Adrenal gland (tissue), 12 donors: ENCODE measurements around the gene SPAG16. TPM values are rescaled to one million over a fixed set of nuclear protein-coding genes. Genes with fewer than 3 reads are reported as not detected.

ENCODE experiments used
- DNase-seq, 7 donors: peaks; one replicate each; pipeline ENCODE4 v3.0.0-alpha.2; 2019 to 2020
- H3K27ac ChIP-seq, 5 donors: fragments of 200-600 bp; sonication (generic) in 4 of 5; 1 replicate in 3 of 5; 2 replicates in 2 of 5; pipeline versions ENCODE4 v1.5.1 to v1.8.0; 2016 to 2020; ENCODE audit warnings: mild to moderate bottlenecking in 1 of 5
- H3K27me3 ChIP-seq: fragments of 200-600 bp; 2 replicates; pipeline ENCODE4 v1.8.0; 2021
- H3K36me3 ChIP-seq, 2 donors: fragments of 200-600 bp; replicated peaks in 1 of 2; 1 replicate in 1 of 2; 2 replicates in 1 of 2; pipeline versions ENCODE4 v1.5.1 to v1.8.0; 2018 to 2022
- H3K4me1 ChIP-seq, 2 donors: fragments of 200-600 bp; replicated peaks in 1 of 2; 1 replicate in 1 of 2; 2 replicates in 1 of 2; pipeline versions ENCODE4 v1.5.1 to v1.8.0; 2018 to 2021
- H3K4me3 ChIP-seq, 4 donors: fragments of 200-600 bp; sonication (generic) in 3 of 4; one replicate each; pipeline ENCODE4 v1.5.1; 2016 to 2018
- H3K9me3 ChIP-seq, 3 donors: fragments of 200-600 bp; sonication (generic) in 1 of 3; replicated peaks in 1 of 3; 1 replicate in 2 of 3; 2 replicates in 1 of 3; pipeline versions ENCODE4 v1.5.1 to v1.8.0; 2016 to 2021
- POLR2A ChIP-seq, 2 donors: fragments of 450-650 bp; IDR thresholded peaks; one replicate each; pipeline ENCODE4 v1.6.1; 2017; ENCODE audit warnings: antibody characterized with exemption in 2 of 2, mild to moderate bottlenecking in 2 of 2, moderate library complexity in 1 of 2
- WGBS, 4 donors: extraction: QIAGEN DNeasy Blood & Tissue Kit in 2 of 4; methylation state at CpG; one replicate each; pipeline versions ENCODE4 v1.1.5 to v1.1.7; 2013 to 2017; 5-methylcytosine and 5-hydroxymethylcytosine counted together
- intact Hi-C, 2 donors: fragments of 100-400 bp; cut with DNase I; formaldehyde crosslinking; loops; one replicate each; pipeline versions ENCODE4 v1.14.1 to v1.15.0; 2022 to 2023
- polyA plus RNA-seq, 3 donors: library from polyadenylated mRNA; stranded (reverse); fragments of 200-250 nt in 2 of 3; fragments of 350-450 nt in 1 of 3; fragmentation: Illumina TruSeq in 1 of 3; extraction: RNeasy Lipid Tissue Mini Kit (QIAGEN cat#74804) in 1 of 3; gene quantifications; one replicate each; pipeline ENCODE4 v1.2.3, GENCODE V29; 2013 to 2014
- total RNA-seq, 9 donors: library from RNA; depleted of rRNA in 4 of 9; stranded (reverse); fragments of >200 nt in 4 of 9; fragments of 120-200 nt in 1 of 9; fragmentation: NEBNext Ultra II Directional in 1 of 9; extraction: Animal tissue kit (Norgen Biotek cat#: 25700) in 1 of 9; gene quantifications; one replicate each; pipeline versions ENCODE4 v1.1.0 to v1.2.4, GENCODE V29; 2013 to 2023
- TF ChIP-seq, protein P1 (sequence below), 6 experiments: fragments of 450-650 bp in 4 of 6; fragments of 200-600 bp in 2 of 6; sonication (generic) in 1 of 6; IDR thresholded peaks; 1 replicate in 5 of 6; 2 replicates in 1 of 6; pipeline versions ENCODE4 v1.5.1 to v1.8.0; 2016 to 2021; ENCODE audit warnings: antibody characterized with exemption in 6 of 6, mild to moderate bottlenecking in 2 of 6, moderate library complexity in 1 of 6
- donor health status: healthy with polysubstance abuse.
- donor health status: Bipolar disorder and iron deficiency.
- donor health status: DM: yes; HTN: yes; CAD: no.
- donor health status: DM: no; HTN: no; CAD: no.
- donor health status: DM: no; HTN: no; CAD: no.
- donor health status: DM: yes; HTN: yes; CAD: no.

Gene SPAG16
- total and polyA plus RNA-seq, 12 donors = 12.4 to 45.3 (median 21.8) TPM

DNA sequence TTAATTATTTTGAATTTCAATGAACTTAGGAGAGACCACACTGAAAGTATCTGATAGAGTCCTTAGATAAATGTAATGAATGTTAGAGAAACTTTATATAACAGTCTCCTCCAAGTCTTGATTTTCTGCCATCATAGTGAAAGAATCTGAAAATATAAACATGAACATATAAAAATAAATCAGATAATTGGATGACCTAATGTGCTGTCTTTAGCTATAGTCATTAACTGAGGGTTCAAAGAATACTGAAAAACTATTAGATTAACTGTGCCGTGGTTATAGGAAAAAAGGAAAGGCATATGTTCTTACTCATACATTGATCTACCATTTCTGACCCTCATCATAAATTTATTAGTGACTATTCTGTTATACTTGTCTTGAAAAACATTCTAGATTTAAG, 47.0 kb upstream of the SPAG16 start:
- H3K27ac ChIP-seq = no peak overlapping the region
- WGBS, 4 donors = 69 to 74% (median 70%) methylated on average over 1 of the region's 1 CpG
- no peaks in the 10 kb centered on the region for H3K9me3 ChIP-seq
- no peaks in the 10 kb centered on the region for H3K36me3 ChIP-seq
- no peak for TF ChIP-seq POLR2A (IDR thresholded peaks at IDR 0.05)
- TF ChIP-seq, protein P1, sequence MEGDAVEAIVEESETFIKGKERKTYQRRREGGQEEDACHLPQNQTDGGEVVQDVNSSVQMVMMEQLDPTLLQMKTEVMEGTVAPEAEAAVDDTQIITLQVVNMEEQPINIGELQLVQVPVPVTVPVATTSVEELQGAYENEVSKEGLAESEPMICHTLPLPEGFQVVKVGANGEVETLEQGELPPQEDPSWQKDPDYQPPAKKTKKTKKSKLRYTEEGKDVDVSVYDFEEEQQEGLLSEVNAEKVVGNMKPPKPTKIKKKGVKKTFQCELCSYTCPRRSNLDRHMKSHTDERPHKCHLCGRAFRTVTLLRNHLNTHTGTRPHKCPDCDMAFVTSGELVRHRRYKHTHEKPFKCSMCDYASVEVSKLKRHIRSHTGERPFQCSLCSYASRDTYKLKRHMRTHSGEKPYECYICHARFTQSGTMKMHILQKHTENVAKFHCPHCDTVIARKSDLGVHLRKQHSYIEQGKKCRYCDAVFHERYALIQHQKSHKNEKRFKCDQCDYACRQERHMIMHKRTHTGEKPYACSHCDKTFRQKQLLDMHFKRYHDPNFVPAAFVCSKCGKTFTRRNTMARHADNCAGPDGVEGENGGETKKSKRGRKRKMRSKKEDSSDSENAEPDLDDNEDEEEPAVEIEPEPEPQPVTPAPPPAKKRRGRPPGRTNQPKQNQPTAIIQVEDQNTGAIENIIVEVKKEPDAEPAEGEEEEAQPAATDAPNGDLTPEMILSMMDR (IDR thresholded peaks at IDR 0.05) = no peak
- no peak for DNase-seq
- H3K27me3 ChIP-seq = peaks cover 23% of the 10 kb centered on the region
- no peaks in the 10 kb centered on the region for H3K4me1 ChIP-seq
- H3K4me3 ChIP-seq = no peak overlapping the region
- intact Hi-C loops = no loop called here

DNA sequence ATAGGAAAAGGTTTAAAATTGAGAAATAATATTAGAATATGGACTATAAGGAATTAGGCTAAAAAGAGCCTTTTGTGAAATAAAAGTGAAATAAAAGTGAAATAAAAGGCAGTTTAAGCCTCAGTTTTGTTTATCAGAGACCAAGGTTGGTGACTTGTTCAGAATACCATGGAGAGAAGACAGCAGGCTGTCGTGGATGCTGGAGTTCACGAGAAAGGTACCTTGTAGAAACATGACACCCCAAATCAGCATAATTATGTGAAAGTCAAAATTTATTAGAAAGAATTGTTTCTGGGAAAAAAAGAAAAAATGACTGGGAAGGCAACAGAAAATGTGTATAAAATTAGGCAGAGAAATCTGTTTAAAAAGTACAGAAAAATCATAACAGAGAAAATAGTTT, 46.5 kb upstream of the SPAG16 start:
- TF ChIP-seq, protein P1 (IDR thresholded peaks at IDR 0.05) = no peak
- no peak for TF ChIP-seq POLR2A (IDR thresholded peaks at IDR 0.05)
- DNase-seq = no peak
- Histone ChIP-seq H3K36me3 (no peaks in the 10 kb centered on the region), H3K27ac (no peak overlapping the region), H3K4me3 (no peak overlapping the region), H3K9me3 (no peaks in the 10 kb centered on the region), H3K4me1 (no peaks in the 10 kb centered on the region), H3K27me3 (peaks cover 23% of the 10 kb centered on the region)
- intact Hi-C loops = no loop called here
- 59 to 68% (median 63%) methylated on average over 2 of the region's 2 CpGs for WGBS, 4 donors

DNA sequence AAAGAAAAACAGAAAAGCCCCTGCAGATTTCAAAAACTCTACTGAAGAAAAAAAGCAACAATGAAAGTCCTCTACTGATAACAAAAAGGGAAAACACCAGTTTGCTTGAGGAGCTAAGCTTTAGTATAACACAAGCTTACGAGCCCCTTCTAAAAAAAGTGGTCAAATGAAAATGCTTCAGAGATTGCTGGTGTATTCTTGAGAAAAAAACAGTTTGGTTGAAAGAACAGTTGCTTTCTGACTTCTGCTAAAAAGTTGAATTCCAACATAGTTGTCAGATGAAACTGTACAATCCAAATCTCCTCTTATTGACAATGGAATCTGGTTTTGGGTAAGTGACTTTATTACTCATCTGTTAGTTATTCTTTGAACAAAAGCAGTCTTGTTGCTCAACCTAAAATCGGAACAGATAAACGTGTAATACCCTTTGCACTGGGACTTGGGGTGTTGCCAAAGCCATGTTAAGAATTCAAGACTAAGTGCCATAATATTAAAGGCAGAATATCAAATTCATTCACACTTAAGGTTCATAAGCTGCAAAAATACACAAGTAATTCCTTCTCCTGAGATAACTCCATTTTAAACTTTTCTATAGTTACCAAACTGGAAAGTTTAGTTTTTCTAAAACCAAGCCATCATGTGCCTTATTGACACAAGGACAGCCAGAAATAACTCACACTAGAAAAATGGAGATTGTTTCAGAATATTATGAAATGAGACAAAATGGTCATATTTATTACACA, 45.3 kb upstream of the SPAG16 start:
- Histone ChIP-seq H3K4me1 (no peaks in the 10 kb centered on the region), H3K27ac (no peak overlapping the region), H3K36me3 (no peaks in the 10 kb centered on the region), H3K27me3 (peaks cover 17% of the 10 kb centered on the region), H3K4me3 (no peak overlapping the region), H3K9me3 (no peaks in the 10 kb centered on the region)
- no peak for TF ChIP-seq POLR2A (IDR thresholded peaks at IDR 0.05)
- TF ChIP-seq, protein P1 (IDR thresholded peaks at IDR 0.05) = no peak
- intact Hi-C loops = no loop called here
- peak in 1 of 7 donors; percentile 10 for DNase-seq
- 36 to 44% (median 37%) methylated on average over 3 of the region's 3 CpGs for WGBS, 4 donors

DNA sequence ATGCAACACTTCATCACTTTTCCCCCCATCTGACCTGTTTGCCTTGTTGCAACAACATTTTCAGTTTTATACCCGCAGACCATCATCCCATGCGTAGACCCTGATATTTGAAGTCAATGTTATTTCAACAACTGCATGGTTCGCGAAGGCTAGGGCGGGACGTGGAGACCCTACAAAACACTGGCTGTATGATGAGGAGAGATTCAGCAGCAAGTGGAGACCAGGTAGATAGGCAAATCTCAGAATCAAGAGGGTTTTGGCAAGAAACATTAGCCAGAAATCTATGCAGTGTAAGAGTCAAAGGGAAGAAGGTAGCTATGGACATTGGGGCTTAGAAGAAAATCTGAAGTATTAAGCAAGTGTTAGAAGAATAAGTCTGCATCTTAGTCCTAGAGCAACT, 42.4 kb upstream of the SPAG16 start:
- TF ChIP-seq POLR2A (IDR thresholded peaks at IDR 0.05) = no peak
- TF ChIP-seq, protein P1 (IDR thresholded peaks at IDR 0.05) = no peak
- Histone ChIP-seq H3K9me3 (no peaks in the 10 kb centered on the region), H3K27ac (no peak overlapping the region), H3K4me3 (no peak overlapping the region), H3K36me3 (no peaks in the 10 kb centered on the region), H3K4me1 (no peaks in the 10 kb centered on the region), H3K27me3 (peaks cover 11% of the 10 kb centered on the region)
- intact Hi-C loops = no loop called here
- WGBS, 4 donors = 89 to 92% (median 91%) methylated on average over 6 of the region's 6 CpGs
- DNase-seq = no peak
